HG03460 (cell line): Measurements from ENCODE around the gene EVA1C.
"Not testable (repeated sequence)": the region's sequence is repeated elsewhere in the genome, so short reads cannot be mapped to it uniquely, and the experiment has no call there.

Experiments used
- ATAC-seq: cut with Tn5 transposase; IDR thresholded peaks from one replicate; pipeline ENCODE4 v1.9.1; 2021; ENCODE audit not compliant: unreplicated experiment

EVA1C gene

GRCh38 chr21:32554832-32555638, 142.5 kb downstream of the EVA1C start:
- no peak for ATAC-seq

DNA sequence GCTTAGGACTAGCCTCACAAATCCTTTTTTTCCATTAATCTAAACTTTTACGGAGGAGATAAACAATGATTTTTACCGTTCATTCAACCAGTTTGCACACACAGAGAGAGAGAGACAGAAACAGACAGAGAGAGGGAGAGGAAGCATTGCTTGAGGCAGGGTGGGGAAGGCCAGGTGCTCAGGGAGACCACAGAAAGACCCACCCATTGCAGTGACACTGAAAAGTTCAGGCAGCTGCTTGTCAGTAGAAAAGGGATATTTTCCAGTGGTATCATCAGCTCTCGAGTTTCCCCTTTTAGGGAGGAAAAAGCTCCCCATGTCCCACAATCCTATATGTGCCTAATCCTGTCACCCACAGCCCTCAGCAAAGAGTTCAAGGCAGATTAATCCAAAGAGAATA, 145.6 kb downstream of the EVA1C start:
- ATAC-seq: no peak

DNA sequence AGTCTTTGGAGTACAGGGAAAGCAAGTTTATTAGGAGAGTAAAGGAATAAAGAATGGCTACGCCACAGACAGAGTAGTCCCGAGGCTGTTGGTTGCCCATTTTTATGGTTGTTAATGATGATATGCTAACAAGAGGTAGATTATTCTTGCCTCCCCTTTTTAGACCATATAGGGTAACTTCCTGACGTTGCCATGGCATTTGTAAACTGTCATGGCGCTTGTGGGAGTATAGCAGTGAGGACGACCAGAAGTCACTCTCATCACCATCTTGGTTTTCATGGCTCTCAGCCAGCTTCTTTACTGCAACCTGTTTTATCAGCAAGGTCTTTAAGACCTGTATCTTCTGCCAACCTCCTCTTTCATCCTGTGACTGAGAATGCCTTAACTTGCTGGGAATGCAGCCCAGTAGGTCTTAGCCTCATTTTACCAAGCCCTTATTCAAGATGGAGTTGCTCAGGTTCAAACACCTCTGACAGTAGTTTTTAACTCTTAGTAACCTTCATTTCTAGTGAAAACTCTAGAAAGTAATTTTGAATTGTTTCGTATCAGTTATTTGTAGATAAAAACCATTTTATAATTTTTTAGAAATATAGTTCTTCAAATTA, 146.6 kb downstream of the EVA1C start:
- no peak for ATAC-seq

- no peak for ATAC-seq
Observed at GRCh38 chr21:32560896-32561295, 148.4 kb downstream of the EVA1C start.

- ATAC-seq: not testable (repeated sequence)
Observed at GRCh38 chr21:32561476-32561875, 149.0 kb downstream of the EVA1C start.

DNA sequence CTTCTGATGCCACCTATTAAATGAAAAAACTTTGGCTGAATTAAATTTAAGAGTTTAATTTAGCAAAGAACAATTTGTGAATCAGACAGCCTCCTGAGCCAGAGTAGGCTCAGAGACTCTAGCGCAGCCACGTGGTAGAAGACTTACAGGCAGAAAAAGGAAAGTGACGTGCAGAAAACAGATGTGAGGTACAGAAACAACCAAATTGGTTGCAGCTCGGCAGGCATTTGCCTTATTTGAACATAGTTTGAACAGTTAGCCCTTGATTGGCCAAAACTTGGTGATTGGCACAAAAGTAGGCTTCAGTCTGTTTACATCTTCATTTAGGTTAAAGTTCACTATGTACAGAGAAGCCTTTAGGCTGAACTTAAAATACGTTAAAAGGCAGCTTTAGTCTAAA, 149.9 kb downstream of the EVA1C start:
- ATAC-seq: no peak

DNA sequence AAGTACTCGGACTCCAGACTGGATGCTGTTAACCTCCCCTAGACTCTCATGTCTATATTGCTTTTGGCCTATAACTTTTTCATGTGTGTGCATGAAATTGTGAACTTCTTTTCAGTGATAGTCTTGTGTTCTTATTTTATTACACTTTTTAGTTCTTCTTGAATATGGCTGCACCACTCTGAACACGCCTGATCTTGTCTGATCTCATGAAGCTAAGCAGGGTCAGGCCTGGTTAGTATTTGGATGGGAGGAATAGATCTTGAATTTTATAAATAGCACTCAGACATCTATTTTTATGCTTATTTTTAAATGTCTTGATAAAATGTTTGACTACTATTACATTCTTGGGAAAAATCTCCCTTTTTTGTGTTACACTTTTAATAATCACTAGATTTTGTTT, 150.4 kb downstream of the EVA1C start:
- ATAC-seq: no peak
